Frontal cortex (tissue), 4 donors: ENCODE data around the gene PTER. TPM values are rescaled to one million over a fixed set of nuclear protein-coding genes. Genes with fewer than 3 reads are reported as not detected.

ENCODE experiments used
- DNase-seq, 2 donors: peaks; one replicate each; pipeline ENCODE4 v3.0.0; 2012; ENCODE audit warnings: low spot score in 2 of 2
- FAIRE-seq: peaks from 2 replicates; lab custom pipeline; 2012; peaks lifted over from hg19 to GRCh38; lab: Jason Lieb, UNC
- small RNA-seq: library from RNA; depleted of rRNA; stranded (forward); fragments of <200 nt; gene quantifications from one replicate; pipeline ENCODE3, GENCODE V24; 2014
- total RNA-seq: library from RNA; depleted of rRNA; stranded (reverse); fragments of >200 nt; gene quantifications from one replicate; pipeline ENCODE4 v1.2.3, GENCODE V29; 2014
- donor health status: control.
- donor health status: control.
- donor health status: control.

Gene PTER
- total RNA-seq, 1 donor from 2014 or later: 2.0 TPM

- no peak for FAIRE-seq
These were observed 84.7 kb downstream of the PTER start, which contains the start of gene C1QL3 for GRCh38 chr10:16521311-16522016. TSS of gene C1QL3 (minus strand) at chr10:16521879. CDS start at chr10:16521065, 814 bp downstream.

GRCh38 chr10:16527452-16527851 is 90.6 kb downstream of the PTER start:
- FAIRE-seq: no peak
- DNase-seq: no peak

More at GRCh38 chr10:16521311-16522016, 84.7 kb downstream of the PTER start, which contains the start of gene C1QL3:
- DNase-seq: no peak

GRCh38 chr10:16529853-16530252 is 93.0 kb downstream of the PTER start:
- no peak for FAIRE-seq
- DNase-seq: no peak

GRCh38 chr10:16536155-16536554 is 99.3 kb downstream of the PTER start:
- FAIRE-seq: no peak
- DNase-seq: no peak

- DNase-seq: no peak
These were observed 107.3 kb downstream of the PTER start for GRCh38 chr10:16544099-16544498.

GRCh38 chr10:16544591-16544990 is 107.8 kb downstream of the PTER start:
- no peak for FAIRE-seq
- DNase-seq: no peak

More at GRCh38 chr10:16544099-16544498, 107.3 kb downstream of the PTER start:
- FAIRE-seq: no peak

GRCh38 chr10:16545116-16545736 is 108.4 kb downstream of the PTER start:
- DNase-seq: peak in 1 of 2 donors; percentile 20
- no peak for FAIRE-seq

- no peak for FAIRE-seq
- no peak for DNase-seq
These were observed 111.2 kb downstream of the PTER start for GRCh38 chr10:16547973-16548372.

GRCh38 chr10:16559236-16559773 is 122.5 kb downstream of the PTER start:
- FAIRE-seq (no peak), DNase-seq (no peak)

- DNase-seq (no peak), FAIRE-seq (no peak)
These were observed 126.1 kb downstream of the PTER start for GRCh38 chr10:16562891-16563290.

Small RNA genes lying within 50 kb of the gene (small RNA-seq; reads per million reads assigned to genes)
- 0.53 reads per million, percentile 42 among the genes with 10 or more reads in this experiment for gene RNU2-18P

Other genes with a start within 250 kb of the PTER start
- 70.5 TPM for gene C1QL3, start 84.9 kb downstream of the PTER start, total RNA-seq